HG02642 (cell line): ENCODE results near the gene DTNBP1.
A peak's percentile ranks its signal among the peaks of the same experiment; 100 is the strongest.

ENCODE experiments used
- ATAC-seq: cut with Tn5 transposase; IDR thresholded peaks from one replicate; pipeline ENCODE4 v1.9.1; 2021; ENCODE audit warnings: mild to moderate bottlenecking; ENCODE audit not compliant: unreplicated experiment, poor library complexity

DTNBP1 gene

DNA sequence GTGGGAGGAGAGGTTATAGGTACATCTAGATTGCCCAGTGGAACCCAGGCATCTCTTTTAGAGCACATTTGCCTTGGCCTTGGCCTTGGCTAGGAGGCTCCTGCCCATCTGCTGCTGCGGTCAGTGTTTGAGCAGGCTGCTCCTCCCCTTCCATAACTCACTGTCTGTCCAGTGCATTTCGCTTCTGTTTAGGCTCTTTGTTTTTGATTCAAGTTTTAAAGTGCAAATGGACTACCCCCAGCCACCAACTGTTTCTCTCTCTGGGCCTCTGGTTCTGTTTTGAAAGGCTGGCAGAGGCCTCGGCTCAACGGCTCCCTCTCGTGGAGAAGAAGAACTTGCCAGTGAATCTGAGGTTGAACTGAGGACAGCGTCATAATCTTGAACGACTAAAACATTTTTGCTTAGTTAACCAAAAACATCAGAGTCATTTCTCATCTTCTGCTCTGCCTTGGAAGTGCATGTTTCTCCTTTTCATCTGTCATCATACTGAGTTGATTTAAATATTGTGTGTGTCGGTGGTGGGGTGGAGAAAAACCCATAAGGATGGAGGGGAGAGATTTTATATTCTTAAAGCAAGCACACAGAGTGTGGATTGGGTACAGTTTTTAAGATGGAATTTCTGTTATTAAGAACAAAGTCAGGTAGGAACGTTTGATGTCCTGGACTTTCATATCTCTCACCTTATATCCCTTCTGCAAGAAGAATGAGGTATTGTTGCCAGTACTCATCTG lies 171.4 kb downstream of the DTNBP1 start:
- ATAC-seq: peak; percentile 57

GRCh38 chr6:15490242-15491100 lies 172.4 kb downstream of the DTNBP1 start:
- ATAC-seq: no peak

GRCh38 chr6:15489261-15489962 lies 173.4 kb downstream of the DTNBP1 start:
- ATAC-seq: no peak

DNA sequence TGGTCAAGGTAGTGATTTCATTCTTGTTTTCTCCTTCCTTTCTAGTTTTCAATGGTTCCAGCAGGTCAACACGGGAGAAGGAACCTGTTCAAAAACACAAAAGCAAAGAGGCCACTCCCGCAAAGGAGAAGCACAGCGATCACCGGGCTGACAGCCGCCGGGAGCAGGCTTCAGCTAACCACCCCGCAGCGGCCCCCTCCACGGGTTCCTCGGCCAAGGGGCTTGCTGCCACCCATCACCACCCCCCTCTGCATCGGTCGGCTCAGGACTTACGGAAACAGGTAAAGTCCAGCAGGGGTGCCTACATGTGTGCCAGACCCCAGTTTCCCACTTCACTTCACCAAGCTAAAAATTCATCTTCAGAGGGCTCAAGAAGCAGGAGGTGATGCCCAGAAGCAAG lies 175.6 kb downstream of the DTNBP1 start:
- no peak for ATAC-seq

DNA sequence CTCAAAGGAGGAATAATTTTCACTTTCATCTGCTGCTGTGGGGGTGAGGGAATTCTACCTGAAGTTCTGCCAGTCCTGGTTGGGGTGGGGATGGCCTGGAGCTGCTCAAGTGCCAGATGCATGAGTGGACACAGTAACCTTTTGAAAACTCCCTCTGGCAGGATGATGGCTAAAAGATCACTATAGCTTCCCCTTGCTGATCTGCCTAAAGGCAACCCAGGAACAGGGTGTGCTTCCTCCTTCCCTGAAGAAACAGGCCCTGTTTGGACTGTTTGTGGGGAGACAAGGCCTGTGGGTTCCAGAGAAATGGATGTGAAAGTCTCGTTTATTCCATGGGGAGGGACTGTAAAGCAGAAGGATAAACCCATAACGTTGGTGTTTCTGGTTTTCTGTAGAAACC lies 176.9 kb downstream of the DTNBP1 start:
- no peak for ATAC-seq

- ATAC-seq: no peak
Observed at GRCh38 chr6:15484821-15485220, 178.0 kb downstream of the DTNBP1 start.

GRCh38 chr6:15484140-15484539 lies 178.7 kb downstream of the DTNBP1 start:
- no peak for ATAC-seq

DNA sequence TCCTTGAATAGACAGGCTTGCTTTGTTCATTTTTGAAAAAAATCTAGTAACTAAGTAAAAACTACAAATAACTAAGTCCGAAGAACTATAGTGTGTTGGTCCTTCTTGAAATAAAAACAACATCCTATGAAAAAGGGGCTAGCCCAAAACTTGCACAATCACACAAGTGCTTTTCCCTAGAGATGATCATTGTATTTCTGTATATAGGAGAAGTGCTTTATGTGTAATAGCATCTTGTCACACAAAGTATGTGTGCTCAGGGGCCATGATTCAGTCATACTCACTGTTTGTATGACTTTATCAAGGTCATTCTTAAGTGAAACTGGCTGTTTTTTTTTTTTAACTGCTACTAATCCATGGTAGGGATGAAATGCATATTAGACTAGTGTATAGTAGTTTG lies 179.8 kb downstream of the DTNBP1 start:
- no peak for ATAC-seq

DNA sequence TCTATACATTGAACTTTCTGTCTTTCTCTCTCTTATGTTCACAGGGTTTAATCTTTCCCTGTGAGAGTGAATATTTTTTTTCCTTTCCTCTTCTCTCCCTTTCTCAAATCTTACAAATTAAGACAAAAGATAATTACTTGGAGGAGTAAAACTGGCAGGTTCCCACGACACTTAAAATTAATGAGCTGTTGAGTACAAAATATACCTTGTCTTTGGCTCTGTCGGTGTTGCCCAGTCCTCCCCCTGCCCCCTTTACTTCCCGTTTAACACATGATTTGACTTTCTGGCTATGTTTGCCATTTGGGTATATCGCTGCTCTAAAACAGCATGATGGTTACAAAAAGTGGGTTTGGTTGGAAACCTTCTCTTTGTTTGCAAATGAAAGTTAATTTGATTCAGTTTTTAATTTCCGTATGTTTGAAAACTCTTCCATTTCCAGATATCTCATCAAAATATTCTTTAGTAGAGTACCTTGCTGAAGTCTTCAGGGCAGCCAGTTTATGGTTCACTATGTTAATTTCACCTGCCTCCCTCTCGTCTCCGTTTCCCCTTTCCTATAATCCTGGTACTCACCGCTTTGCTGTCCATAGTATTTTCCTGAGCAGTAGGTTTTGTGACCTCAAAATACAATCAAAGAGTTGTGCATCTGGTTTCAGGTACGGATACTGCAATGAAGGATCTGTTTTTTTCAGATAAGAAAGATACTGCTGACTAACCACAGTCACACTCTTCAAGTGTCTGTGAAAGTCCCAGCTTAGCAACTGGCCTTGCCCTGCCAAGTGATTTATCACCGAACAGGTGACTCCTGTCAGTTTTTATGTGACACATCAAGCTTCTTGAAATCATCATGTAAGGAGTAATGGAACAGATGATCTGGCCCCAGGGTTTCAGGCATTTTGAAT lies 181.2 kb downstream of the DTNBP1 start:
- no peak for ATAC-seq

DNA sequence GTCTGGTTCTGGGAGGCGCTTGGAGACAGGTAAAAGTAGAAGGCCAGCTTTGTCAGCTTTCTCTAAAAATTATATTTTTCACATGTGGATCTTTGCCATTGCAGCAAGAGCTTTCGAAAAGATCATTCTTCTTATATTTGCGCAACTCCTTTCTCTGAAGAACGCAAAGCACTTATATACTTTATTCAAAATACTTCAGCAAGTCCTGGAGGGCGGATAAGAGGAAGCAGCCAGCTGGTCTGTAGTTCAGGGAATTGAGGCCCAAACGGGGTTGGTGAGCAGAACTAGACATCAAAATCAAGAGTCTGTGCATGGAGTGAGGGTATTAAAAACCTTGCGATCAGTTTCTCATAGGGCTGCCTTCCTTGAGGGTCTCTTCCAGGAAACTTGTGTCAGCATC lies 182.3 kb downstream of the DTNBP1 start:
- ATAC-seq: no peak

GRCh38 chr6:15479761-15480160 lies 183.1 kb downstream of the DTNBP1 start:
- no peak for ATAC-seq

DNA sequence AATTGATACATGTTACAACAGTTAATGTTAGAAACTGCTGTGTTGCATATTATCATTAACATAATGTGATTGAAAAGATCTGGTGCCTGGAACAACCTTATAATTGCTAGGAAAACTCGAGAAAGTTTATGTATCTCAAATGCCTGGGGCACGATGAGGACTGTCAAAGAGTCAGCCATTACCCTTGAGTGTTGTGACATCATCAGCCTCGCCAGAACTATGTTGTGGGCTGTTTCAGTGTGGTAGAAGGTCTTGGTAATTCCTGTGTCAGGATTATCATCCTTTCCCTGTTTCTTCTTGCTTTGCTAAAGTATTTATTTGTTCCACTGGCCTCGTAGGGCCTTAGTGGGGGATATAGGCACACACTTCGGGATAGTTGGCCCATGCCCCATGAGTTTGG lies 185.1 kb downstream of the DTNBP1 start:
- ATAC-seq: no peak

GRCh38 chr6:15476631-15477380 lies 186.0 kb downstream of the DTNBP1 start:
- no peak for ATAC-seq

DNA sequence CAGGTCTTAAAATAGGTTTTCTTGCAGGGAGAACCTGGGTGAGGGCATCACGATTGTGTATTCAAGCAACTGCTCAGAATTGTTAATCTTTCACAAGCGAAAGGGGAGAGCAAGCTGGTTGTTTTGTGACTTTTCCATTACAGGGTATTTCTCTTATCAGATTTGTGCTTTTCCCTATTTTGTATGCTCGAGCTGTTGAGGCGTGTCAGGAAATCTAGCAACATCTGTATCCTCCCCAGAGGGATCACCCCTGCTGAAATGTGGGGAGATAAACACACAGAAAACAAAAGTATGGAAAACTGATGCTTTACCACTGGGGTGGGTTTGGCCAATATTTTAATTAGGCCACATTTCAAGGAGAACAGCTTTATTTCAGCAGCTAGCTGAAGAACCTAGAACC lies 187.0 kb downstream of the DTNBP1 start:
- ATAC-seq: no peak

DNA sequence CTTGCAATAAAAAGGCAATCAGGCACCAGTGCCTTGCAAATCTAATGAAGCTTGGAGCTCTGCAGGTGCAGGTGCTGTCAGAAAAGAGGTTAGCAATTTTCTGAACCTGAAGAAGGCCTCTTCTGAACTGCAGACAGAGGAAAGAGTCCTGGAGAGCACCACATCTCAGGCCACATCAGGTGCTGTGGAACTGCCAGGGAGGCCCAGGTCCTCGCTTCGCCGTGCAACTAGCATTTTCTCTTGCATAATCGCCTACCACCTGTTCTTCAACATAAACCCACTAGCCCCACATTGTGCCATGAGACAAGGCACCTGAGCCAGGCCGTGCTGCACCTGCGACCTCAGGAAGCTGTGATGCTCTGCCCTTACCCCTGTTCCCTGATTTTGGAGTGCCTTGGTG lies 187.6 kb downstream of the DTNBP1 start:
- ATAC-seq: no peak

DNA sequence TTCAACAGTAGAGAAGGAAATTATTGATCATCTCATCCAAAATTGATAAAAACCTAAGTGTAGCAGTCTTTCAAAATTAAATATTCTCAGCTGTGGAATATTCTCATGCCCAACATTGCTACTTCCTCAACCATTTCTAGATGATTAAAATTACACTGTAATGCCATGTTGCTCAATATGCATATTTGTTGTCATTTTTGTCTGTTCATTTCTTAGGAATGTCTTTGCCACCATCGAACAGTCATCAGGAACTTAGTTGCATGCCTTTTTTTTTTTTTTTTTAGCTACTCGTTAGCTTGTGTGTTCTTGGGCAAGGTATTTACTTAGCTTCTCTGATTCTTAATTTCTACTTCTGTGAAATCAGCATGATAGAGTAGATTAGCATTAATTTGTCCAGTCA lies 188.6 kb downstream of the DTNBP1 start:
- no peak for ATAC-seq

DNA sequence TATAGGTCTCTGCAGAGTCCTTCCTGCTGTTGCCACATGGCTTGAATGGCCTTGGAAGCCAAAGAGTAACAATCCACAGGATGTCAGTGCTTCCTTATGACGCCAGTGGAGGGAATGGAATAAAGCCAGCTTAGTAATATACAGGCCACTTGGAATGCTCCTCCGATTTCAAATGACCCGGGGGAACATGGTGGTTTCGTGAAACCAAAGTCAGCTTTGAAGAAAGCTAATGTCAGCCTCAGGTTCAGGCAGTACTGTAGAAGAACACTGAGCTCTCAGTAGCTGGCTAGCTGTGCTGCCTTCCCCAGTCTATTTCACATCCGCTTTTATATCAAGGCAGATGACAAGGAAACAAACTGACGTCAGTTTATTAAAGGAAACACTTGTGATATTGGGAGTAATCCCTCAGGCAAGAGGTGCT lies 189.1 kb downstream of the DTNBP1 start:
- ATAC-seq: no peak

GRCh38 chr6:15473174-15473573 lies 189.7 kb downstream of the DTNBP1 start:
- no peak for ATAC-seq
